Germinal center (tissue), 1 donor: ENCODE measurements around the gene MANEAL.

ENCODE experiments used
- DNase-seq: peaks from one replicate; pipeline ENCODE4 v3.0.0; 2012; ENCODE audit warnings: mixed read lengths, low spot score

Gene MANEAL

GRCh38 chr1:37782491-37782890 lies 11.2 kb upstream of the MANEAL start:
- no peak for DNase-seq

- DNase-seq: no peak
Observed at GRCh38 chr1:37792943-37793686, 532 bp upstream of the MANEAL start.

- no peak for DNase-seq
Observed at GRCh38 chr1:37794372-37795339, 1.0 kb downstream of the MANEAL start.

DNA sequence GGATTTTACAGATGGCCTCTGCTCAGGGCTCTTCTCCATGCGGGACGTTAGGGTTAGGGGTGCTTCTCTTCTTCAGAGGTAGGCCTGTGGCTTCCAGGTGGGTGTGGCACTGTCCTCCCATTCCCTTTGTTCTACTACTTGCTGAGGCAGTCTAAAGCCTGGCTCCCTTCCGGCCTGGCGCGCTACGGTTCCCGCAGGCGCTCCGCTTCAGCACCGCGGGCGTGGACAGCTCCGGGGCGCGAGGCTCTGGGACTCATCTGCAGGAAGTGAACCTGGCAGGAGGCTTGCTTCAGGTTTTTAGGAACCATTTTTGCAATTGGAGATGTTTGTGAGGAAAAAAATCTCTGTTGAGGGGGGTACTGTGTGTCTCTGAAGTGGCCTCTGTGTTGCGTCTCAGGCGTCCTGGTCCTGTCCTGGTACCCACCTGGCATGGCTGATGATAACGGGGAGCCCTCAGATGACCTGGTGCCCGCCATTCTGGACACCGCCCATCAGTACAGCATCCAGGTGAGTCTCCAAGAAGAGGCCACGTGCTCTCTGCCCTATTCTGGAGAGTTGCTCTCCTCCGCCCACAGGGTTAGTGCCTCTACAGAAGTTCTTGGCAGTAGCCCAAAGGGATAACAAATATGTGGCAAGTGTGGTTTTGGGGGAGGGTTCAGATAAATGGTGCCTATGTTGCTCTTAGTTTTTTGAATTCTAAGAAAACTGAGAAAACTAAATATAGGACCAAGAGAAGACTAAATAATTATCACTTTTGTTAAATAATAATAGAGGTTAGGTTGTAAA lies 1.9 kb downstream of the MANEAL start:
- DNase-seq: peak; percentile 58

DNA sequence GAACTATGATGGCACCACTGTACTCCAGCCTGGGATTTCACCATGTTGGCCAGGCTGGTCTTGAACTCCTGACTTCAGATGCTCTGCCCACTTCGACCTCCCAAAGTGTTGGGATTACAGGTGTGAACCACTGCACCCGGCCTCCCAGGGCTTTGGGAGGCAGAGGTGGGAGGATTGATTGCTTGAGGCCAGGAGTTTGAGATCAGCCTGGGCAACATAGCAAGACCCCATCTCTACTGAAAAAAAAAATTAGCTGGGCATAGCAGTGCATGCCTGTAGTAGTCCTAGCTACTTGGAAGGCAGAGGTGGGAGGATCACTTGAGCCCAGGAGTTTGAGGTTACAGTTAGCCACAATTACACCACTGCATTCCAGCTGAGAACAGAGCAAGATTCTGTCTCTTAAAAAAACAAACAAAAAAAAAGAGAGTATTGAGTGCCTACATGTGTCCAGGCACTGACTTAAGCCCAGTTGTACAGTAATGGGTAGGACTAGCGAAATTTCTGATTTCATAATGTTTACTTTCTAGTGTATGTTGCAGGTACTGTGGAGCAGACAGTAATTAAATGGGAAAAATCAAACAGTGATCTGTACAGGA lies 4.2 kb downstream of the MANEAL start:
- no peak for DNase-seq

DNA sequence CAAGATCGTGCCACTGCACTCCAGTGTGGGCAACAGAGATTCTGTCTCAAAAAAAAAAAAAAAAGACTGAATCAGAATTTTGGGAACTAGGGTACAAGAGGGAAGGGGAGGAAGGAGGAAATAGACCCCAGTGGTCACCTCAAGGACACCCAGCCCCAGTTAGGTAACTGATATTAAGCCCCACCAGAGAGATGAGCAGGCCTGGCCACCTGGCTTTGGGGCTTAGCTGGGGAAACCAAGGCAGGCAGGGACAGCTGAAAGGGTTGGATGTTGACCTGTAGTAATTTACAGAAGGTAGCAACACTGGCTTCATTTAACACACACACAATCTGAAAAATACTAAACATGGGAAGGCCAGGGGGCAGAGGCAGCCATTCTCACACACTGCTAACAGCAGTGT lies 8.8 kb downstream of the MANEAL start:
- DNase-seq: no peak

DNA sequence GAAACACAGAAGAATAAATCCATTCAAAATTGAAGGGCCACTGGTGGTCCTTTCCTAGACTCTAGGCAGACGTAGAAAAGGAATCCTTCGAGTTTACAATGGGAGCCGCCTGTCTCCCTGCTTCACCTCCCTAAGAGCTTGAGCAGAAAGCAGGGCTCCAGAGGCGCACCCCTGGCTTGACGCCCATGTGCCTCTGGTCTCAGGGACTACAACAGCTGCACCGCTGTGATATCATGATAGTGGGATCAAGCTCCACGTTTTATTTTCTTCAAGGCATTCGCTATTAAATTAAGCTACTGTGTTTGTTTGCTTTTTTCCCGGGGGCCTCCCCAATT lies 13.5 kb downstream of the MANEAL start:
- DNase-seq: no peak

DNA sequence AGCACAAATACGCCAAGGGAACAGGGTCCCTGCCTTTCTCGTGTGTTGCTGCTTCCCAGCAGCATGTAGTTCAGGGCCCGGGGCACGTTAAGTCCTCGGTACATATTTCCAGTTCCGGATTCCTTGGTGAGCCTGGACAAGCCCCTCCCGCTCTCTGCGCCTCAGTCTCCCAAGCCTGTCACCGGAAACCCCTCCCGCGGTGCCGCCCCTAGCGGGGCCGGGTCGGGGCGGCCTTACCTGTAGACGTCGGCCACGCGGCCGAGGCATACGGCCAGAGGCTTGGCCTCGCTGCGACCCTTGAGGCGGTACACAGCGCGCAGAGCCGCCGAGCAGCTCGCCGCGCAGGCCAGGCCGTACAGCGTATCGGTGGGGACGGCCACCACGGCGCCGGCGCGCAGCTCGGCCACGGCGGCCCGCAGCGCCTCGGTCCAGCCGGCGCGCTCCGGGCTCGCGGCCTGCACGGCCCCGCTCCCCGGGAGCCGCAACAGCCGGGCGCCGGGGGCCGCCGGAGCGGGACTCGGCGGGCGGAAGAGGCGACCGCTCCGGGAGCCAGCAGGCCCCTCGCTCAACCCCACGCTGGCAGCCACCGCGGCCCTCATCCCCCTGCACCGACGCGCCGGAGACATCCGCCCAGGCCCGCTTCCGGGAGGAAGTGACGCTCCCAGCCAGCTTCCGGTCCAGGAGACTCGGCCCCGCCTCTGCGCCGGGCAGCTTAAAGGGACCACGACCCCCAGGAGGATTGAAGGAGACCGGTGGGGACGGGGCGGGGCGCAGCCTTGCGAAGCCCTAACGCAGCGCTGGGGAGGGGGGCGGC lies 14.1 kb downstream of the MANEAL start, which contains the start of the genes C1orf122 and YRDC:
Gene C1orf122, plus strand, starts transcription at position 236 of the 814 bp plus-strand sequence. CDS start 615 bp downstream, outside the sequence.
Gene YRDC, minus strand, starts transcription at position 654 of the 814 bp plus-strand sequence. Its CDS starts 28 bp downstream, at position 626.
- peak; percentile 96 for DNase-seq

DNA sequence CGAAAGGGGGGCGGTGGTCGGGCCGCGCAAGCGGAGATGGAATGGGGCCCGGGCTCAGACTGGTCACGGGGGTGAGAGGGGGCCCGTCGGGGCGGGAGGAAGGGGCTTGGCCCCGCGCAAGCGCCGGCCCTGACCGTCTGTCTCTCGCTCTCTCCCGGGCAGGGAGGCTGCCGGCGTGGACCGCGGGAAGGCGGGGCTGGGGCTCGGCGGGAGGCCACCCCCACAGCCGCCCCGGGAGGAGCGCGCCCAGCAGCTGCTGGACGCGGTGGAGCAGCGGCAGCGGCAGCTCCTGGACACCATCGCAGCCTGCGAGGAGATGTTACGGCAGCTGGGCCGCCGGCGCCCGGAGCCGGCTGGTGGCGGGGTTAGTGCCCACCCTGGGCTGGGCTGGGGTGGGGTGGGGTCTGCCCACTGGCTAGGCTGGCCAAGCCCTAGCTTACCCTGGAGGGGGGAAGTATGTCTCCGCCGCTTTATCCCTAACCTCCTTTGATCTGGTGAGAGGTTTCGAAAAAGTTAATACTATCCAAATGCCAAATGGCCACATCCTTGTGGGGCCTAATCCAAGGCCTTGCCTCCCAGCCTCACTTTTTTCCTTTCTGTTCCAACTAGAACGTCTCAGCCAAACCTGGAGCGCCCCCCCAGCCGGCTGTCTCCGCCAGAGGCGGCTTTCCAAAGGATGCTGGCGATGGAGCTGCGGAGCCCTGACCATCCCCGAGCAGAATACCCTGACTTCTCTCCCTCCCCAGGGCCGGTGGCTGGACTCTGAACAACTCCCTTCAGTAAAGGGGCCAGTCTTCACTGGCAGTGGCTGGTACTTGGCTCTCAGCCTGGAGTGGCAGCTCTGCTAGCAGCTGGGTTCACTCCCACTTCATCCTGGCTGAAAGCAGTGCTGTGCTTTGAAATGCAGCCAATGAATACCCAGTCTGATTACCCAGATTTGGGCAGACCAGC lies 15.0 kb downstream of the MANEAL start:
- DNase-seq: peak; percentile 64

- DNase-seq: no peak
Observed at GRCh38 chr1:37809942-37810341, 16.3 kb downstream of the MANEAL start.

- DNase-seq: peak; percentile 71
Observed at GRCh38 chr1:37811027-37811655, 17.5 kb downstream of the MANEAL start.

DNA sequence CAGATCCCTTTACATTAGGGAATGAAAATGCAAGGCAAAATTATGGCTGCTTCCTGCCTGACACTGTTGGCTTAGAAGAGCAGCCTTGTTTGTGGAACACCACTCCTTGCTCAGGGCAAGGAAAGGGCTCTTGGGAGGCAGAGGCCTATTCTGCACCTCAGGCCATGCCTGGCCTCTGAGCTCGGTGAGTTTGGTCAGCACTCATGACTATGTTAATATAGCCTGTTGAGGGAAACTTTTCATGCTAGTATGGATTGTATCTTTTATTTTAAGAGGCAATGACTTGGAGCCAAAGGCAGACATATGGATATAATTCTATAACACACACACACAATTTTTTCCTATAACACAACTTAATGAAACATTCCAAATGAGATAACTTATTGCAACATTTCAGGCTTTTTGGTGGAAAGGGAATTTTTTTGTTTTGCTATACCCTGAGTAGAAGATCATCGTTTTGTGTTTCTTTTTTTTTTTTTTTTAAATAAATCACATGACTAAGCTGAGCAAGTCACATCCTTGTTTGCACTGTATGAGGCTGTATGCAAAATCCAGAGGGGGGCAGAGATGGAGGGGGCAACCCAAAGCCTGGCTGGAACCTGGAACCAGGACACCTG lies 20.0 kb downstream of the MANEAL start:
- no peak for DNase-seq

- no peak for DNase-seq
Observed at GRCh38 chr1:37814252-37814651, 20.6 kb downstream of the MANEAL start.

GRCh38 chr1:37817481-37817880 lies 23.8 kb downstream of the MANEAL start:
- DNase-seq: no peak

DNA sequence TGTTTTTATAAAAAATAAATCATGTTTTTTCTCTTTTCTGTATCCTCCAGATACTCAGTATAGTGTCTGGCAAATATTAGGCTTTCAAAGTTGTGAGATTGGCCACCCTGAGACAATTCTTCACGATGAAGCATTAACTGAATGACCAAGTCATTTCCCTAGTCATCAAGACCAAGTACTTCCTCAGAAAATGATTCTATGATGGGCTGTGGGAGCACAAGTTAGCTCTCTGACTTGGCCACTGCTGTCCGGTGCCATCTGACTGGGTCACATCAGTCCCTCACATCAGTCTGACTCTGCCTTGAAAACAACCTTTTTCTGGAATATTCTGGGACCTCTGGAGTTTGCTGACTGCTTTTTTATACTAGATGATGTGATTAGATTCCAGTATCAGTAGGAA lies 27.8 kb downstream of the MANEAL start:
- no peak for DNase-seq

- DNase-seq: no peak
Observed at GRCh38 chr1:37822906-37823815, 29.5 kb downstream of the MANEAL start.

DNA sequence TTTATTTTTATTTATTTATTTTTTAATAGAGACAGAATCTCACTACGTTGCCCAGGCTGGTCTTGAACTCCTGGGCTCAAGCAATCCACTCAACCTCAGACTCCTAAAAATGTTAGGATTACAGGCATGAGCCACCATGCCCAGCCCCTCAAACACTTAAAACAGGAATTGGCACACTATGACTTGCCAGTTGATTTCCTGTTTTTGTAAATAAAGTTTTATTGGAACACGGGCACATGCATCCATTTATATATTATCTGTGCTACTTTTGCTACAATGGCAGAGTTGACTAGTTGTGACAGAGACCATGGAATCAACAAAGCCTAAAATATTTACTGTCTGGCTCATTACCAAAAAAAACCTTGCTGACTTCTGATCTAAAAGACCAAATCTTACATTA lies 30.4 kb downstream of the MANEAL start:
- DNase-seq: no peak

- DNase-seq: no peak
Observed at GRCh38 chr1:37825506-37825905, 31.9 kb downstream of the MANEAL start.
